Left ventricle myocardium inferior (tissue), 1 donor: Measurements from ENCODE around the gene CRISPLD2. TPM values are rescaled to one million over a fixed set of nuclear protein-coding genes. Genes with fewer than 3 reads are reported as not detected.
A peak's percentile ranks its signal among the peaks of the same experiment; 100 is the strongest.

ENCODE experiments used
- DNase-seq: peaks from one replicate; pipeline ENCODE4 v3.0.0-alpha.2; 2020
- H3K27ac ChIP-seq: fragments of 200-600 bp; replicated peaks from 2 replicates; pipeline ENCODE4 v1.8.0; 2021
- H3K27me3 ChIP-seq: fragments of 200-600 bp; 2 replicates; pipeline ENCODE4 v1.8.0; 2021; ENCODE audit warnings: low read depth
- H3K36me3 ChIP-seq: fragments of 200-600 bp; 2 replicates; pipeline ENCODE4 v1.8.0; 2021
- H3K4me1 ChIP-seq: fragments of 200-600 bp; 2 replicates; pipeline ENCODE4 v1.8.0; 2021
- H3K4me3 ChIP-seq: fragments of 200-600 bp; 2 replicates; pipeline ENCODE4 v1.8.0; 2021; ENCODE audit warnings: mild to moderate bottlenecking, moderate library complexity
- H3K9me3 ChIP-seq: fragments of 200-600 bp; replicated peaks from 2 replicates; pipeline ENCODE4 v1.8.0; 2021
- intact Hi-C: fragments of 100-400 bp; cut with micrococcal nuclease; formaldehyde crosslinking; loops from one replicate; pipeline ENCODE4 v1.11.0; 2022
- total RNA-seq: library from RNA; stranded (reverse); fragmentation: NEBNext Ultra II Directional; extraction: Animal tissue kit (Norgen Biotek cat#: 25700); gene quantifications from one replicate; pipeline ENCODE4 v1.2.1, GENCODE V29; 2021
- TF ChIP-seq, protein P1 (sequence below): fragments of 200-600 bp; IDR thresholded peaks from 2 replicates; pipeline ENCODE4 v1.8.0; 2021; ENCODE audit warnings: antibody characterized with exemption, mild to moderate bottlenecking, borderline replicate concordance
- donor health status: DM: no; HTN: yes; CAD: no; lungs with severe emphysema.

CRISPLD2 gene
- total RNA-seq, 1 donor from 2014 or later = 12.8 TPM

DNA sequence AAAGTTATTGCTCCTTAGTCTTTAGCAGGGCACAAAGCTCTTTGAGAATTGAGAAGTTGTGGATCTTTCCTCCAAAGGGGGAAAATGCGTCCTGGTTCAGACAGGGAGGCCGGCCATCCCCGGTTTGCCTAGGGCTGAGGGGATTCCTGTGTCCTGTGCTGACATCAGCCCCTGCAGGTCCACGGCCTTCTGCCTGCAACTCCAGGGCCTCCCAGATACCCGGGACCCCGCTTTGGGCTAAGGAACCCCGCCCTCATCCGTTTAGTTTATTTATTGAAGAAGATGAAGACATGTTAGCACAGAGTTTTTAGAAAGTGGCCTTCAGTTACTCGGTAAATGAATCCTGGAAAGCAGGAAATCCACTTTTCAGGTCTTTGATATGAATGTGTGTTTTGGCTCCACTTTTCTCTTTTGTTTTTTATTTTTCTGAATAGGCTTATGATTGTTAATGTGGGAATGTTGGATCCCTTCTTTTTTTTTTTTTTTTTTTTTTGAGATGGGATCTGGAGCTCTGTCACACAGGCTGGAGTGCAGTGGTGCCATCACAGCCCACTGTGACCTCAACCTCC lies 65.6 kb downstream of the CRISPLD2 start:
- Histone ChIP-seq H3K36me3 (peaks cover 29% of the 10 kb centered on the region), H3K27ac (peak overlapping the region; percentile 73), H3K9me3 (no peaks in the 10 kb centered on the region), H3K4me1 (peaks cover 34% of the 10 kb centered on the region), H3K4me3 (peak overlapping the region; percentile 21), H3K27me3 (peaks cover 22% of the 10 kb centered on the region)
- DNase-seq = no peak
- TF ChIP-seq, protein P1, sequence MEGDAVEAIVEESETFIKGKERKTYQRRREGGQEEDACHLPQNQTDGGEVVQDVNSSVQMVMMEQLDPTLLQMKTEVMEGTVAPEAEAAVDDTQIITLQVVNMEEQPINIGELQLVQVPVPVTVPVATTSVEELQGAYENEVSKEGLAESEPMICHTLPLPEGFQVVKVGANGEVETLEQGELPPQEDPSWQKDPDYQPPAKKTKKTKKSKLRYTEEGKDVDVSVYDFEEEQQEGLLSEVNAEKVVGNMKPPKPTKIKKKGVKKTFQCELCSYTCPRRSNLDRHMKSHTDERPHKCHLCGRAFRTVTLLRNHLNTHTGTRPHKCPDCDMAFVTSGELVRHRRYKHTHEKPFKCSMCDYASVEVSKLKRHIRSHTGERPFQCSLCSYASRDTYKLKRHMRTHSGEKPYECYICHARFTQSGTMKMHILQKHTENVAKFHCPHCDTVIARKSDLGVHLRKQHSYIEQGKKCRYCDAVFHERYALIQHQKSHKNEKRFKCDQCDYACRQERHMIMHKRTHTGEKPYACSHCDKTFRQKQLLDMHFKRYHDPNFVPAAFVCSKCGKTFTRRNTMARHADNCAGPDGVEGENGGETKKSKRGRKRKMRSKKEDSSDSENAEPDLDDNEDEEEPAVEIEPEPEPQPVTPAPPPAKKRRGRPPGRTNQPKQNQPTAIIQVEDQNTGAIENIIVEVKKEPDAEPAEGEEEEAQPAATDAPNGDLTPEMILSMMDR = no peak
- intact Hi-C loops = no loop called here

DNA sequence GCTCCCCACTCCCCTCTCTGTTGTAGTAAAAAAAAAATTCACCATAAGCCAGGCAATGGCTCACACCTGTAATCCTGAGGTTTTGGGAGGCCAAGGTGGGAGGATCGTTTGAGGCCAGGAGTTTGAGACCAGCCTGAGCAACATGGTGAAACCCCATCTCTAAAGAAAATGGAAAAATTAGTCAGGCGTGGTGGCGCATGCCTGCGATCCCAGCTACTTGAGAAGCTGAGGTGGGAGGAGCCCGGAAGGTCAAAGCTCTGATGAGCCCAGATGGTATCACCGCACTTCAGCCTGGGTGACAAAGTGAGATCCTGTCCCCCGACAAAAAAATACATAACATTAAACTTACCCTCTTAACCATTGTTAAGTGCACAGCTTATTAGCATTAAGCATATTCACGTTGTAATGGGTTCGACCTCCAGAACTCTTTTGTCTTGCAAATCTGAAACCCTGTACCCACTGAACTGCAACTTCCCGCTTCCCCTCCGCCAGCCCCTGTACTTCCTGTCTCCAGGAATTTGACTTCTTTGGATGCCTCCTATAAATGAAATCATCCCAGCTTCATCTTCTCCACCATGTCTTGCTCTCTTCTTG lies 66.8 kb downstream of the CRISPLD2 start:
- Histone ChIP-seq H3K27ac (no peak overlapping the region), H3K4me1 (peaks cover 35% of the 10 kb centered on the region), H3K27me3 (peaks cover 29% of the 10 kb centered on the region), H3K36me3 (peaks cover 20% of the 10 kb centered on the region), H3K4me3 (no peak overlapping the region), H3K9me3 (no peaks in the 10 kb centered on the region)
- TF ChIP-seq, protein P1 = no peak
- DNase-seq = no peak
- intact Hi-C loops = no loop called here

DNA sequence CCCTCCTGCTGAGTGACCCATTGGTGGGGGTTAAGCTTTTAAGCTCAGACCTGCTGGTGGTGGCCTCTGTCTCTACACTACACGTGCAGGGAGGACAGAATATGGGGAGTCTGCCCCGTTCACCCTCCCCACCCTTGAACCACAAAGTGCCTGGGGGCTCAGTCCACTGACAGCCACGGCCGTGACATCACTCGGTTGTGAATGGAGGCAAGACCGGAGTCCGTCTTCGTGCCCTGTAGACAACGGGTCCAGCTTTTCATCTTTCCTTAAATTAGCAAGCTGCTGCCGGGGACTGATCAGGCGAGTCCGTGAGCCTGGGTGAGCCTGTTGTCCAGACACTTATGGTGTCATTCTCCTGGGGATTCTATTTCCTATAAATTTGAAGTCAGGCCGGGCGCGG lies 67.4 kb downstream of the CRISPLD2 start:
- H3K4me1 ChIP-seq = peaks cover 41% of the 10 kb centered on the region
- H3K27me3 ChIP-seq = peaks cover 33% of the 10 kb centered on the region
- no peak overlapping the region for H3K27ac ChIP-seq
- DNase-seq = no peak
- H3K36me3 ChIP-seq = peaks cover 25% of the 10 kb centered on the region
- no peaks in the 10 kb centered on the region for H3K9me3 ChIP-seq
- H3K4me3 ChIP-seq = no peak overlapping the region
- TF ChIP-seq, protein P1 = no peak
- intact Hi-C loops = no loop called here

DNA sequence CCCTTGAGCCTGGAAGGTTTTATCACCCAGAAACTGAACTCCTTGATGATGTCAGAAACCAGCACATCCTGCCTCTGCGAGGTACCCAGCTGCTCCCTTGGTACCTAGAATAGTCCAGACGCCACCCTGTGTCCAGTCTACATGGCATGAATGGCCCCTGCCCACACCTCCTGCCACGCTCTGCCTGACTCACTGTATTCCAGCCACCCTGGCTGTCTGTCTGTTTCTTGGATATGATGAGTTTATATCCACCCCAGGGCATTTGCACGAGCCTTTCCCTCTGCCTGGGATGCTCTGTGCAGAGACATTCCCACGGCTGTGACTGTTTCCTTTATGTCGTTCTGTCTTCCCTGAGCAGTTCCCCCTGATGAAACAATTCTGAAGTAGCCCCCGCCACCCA lies 68.7 kb downstream of the CRISPLD2 start:
- no peak for DNase-seq
- H3K27me3 ChIP-seq = peaks cover 45% of the 10 kb centered on the region
- H3K9me3 ChIP-seq = no peaks in the 10 kb centered on the region
- H3K4me3 ChIP-seq = no peak overlapping the region
- no peak overlapping the region for H3K27ac ChIP-seq
- TF ChIP-seq, protein P1 = no peak
- H3K36me3 ChIP-seq = peaks cover 34% of the 10 kb centered on the region
- peaks cover 41% of the 10 kb centered on the region for H3K4me1 ChIP-seq
- intact Hi-C loops = no loop called here

DNA sequence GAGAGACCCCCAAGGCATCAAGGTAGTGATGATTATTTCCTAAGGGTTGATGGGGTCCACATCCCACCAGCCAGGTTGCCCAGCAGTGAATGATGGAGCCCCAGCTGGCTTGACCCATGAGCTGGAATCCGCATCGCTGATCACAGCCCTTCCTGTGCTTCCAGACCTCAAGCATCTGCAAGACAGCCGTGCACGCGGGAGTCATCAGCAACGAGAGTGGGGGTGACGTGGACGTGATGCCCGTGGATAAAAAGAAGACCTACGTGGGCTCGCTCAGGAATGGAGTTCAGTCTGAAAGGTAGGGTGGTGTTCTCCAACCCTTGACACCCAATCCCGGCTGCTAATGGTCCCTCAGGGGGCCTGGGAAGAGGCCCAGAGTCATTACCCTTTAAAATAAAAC lies 69.3 kb downstream of the CRISPLD2 start:
- TF ChIP-seq, protein P1 = no peak
- H3K4me1 ChIP-seq = peaks cover 35% of the 10 kb centered on the region
- peaks cover 51% of the 10 kb centered on the region for H3K27me3 ChIP-seq
- no peak overlapping the region for H3K27ac ChIP-seq
- DNase-seq = no peak
- H3K36me3 ChIP-seq = peaks cover 40% of the 10 kb centered on the region
- intact Hi-C loops = no loop called here
- peaks cover 2% of the 10 kb centered on the region for H3K9me3 ChIP-seq
- no peak overlapping the region for H3K4me3 ChIP-seq
